Right lobe of liver (tissue), 6 donors: ENCODE results near the gene FGD2. TPM values are rescaled to one million over a fixed set of nuclear protein-coding genes. Genes with fewer than 3 reads are reported as not detected.

ENCODE experiments used
- ATAC-seq, 4 donors: fragments of 200-7000 bp; cut with Tn5 transposase; one replicate each; pipeline ENCODE4 v1.9.1; 2020; ENCODE audit warnings: mild to moderate bottlenecking in 4 of 4, moderate library complexity in 4 of 4
- DNase-seq, 3 donors: peaks; one replicate each; pipeline ENCODE4 v3.0.0-alpha.2; 2020
- H3K27ac ChIP-seq, 3 donors: fragments of 200-600 bp; one replicate each; pipeline ENCODE4 v1.8.0; 2022
- H3K27me3 ChIP-seq, 2 donors: fragments of 200-600 bp; one replicate each; pipeline ENCODE4 v1.8.0; 2022
- H3K36me3 ChIP-seq, 4 donors: fragments of 200-600 bp; sonication (generic) in 1 of 4; one replicate each; pipeline versions ENCODE4 v1.5.1 to v1.8.0; 2017 to 2022; ENCODE audit warnings: control low read depth in 1 of 4
- H3K4me1 ChIP-seq, 4 donors: fragments of 200-600 bp; sonication (generic) in 1 of 4; one replicate each; pipeline versions ENCODE4 v1.5.1 to v1.8.0; 2017 to 2022; ENCODE audit warnings: control low read depth in 1 of 4
- H3K4me3 ChIP-seq, 3 donors: fragments of 200-600 bp; one replicate each; pipeline ENCODE4 v1.8.0; 2022
- H3K9me3 ChIP-seq, 4 donors: fragments of 200-600 bp; sonication (generic) in 1 of 4; one replicate each; pipeline versions ENCODE4 v1.5.1 to v1.8.0; 2017 to 2022; ENCODE audit warnings: control low read depth in 1 of 4
- CTCF ChIP-seq, 4 donors: fragments of 200-600 bp in 3 of 4; fragments of 450-650 bp in 1 of 4; IDR thresholded peaks; one replicate each; pipeline versions ENCODE4 v1.5.1 to v1.8.0; 2016 to 2022; ENCODE audit warnings: antibody characterized with exemption in 4 of 4, mild to moderate bottlenecking in 2 of 4
- POLR2A ChIP-seq: fragments of 450-650 bp; IDR thresholded peaks from one replicate; pipeline ENCODE4 v1.6.1; 2017; ENCODE audit warnings: antibody characterized with exemption, mild to moderate bottlenecking
- WGBS: methylation state at CpG from one replicate; pipeline ENCODE4 v1.1.6; 2018; ENCODE audit warnings: low coverage, low lambda C conversion rate; ENCODE audit not compliant: insufficient coverage; ENCODE audit errors: missing lambda C conversion rate; 5-methylcytosine and 5-hydroxymethylcytosine counted together
- intact Hi-C, 2 donors: fragments of 100-400 bp; cut with DNase I; formaldehyde crosslinking; loops; one replicate each; pipeline versions ENCODE4 v1.11.2 to v1.14.1; 2022
- total RNA-seq, 6 experiments: library from RNA; depleted of rRNA in 2 of 6; stranded (reverse); fragments of >200 nt in 2 of 6; fragmentation: NEBNext Ultra II Directional in 3 of 6; extraction: Animal tissue kit (Norgen Biotek cat#: 25700) in 3 of 6; gene quantifications; one replicate each; pipeline versions ENCODE4 v1.1.0 to v1.2.4, GENCODE V29; 2016 to 2023
- donor health status: DM: no; HTN: yes; CAD: no.
- donor health status: DM: no; HTN: no; CAD: no.
- donor health status: DM: no; HTN: no; CAD: no.
- donor health status: DM: no; HTN: yes; CAD: no.
- donor health status: DM: no; HTN: yes; CAD: no.

The FGD2 gene
- total RNA-seq, 6 experiments from 2014 or later = 6.6 to 15.6 (median 9.6) TPM

- no peaks in the 10 kb centered on the region for H3K9me3 ChIP-seq
- ATAC-seq = no peak
- no peak overlapping the region for H3K27ac ChIP-seq
- no peak for DNase-seq
- H3K36me3 ChIP-seq = peaks cover 5 to 29% (median 12%) of the 10 kb centered on the region in 4 donors
- H3K4me1 ChIP-seq = peaks cover 0 to 16% (median 3%) of the 10 kb centered on the region in 4 donors
- H3K4me3 ChIP-seq = no peak overlapping the region
- H3K27me3 ChIP-seq = no peaks in the 10 kb centered on the region
- intact Hi-C loops = no loop called here
- WGBS = 54% methylated on average over 3 of the region's 14 CpGs
- no peak for TF ChIP-seq POLR2A
- no peak for TF ChIP-seq CTCF (IDR thresholded peaks at IDR 0.05)
These were observed 24.4 kb upstream of the FGD2 start for GRCh38 chr6:36980876-36981619.

- H3K4me3 ChIP-seq = no peak overlapping the region
- no peaks in the 10 kb centered on the region for H3K27me3 ChIP-seq
- intact Hi-C loops = no loop called here
- ATAC-seq (no peak), DNase-seq (no peak)
- TF ChIP-seq POLR2A = no peak
- TF ChIP-seq CTCF (IDR thresholded peaks at IDR 0.05) = no peak
- H3K4me1 ChIP-seq = peaks cover 0 to 16% (median 5%) of the 10 kb centered on the region in 4 donors
- no peaks in the 10 kb centered on the region for H3K9me3 ChIP-seq
- no peak overlapping the region for H3K27ac ChIP-seq
- peaks cover 0 to 6% (median under 1%) of the 10 kb centered on the region in 4 donors for H3K36me3 ChIP-seq
- WGBS = 94% methylated on average over 3 of the region's 3 CpGs
These were observed 21.9 kb upstream of the FGD2 start for GRCh38 chr6:36983538-36983937.

DNA sequence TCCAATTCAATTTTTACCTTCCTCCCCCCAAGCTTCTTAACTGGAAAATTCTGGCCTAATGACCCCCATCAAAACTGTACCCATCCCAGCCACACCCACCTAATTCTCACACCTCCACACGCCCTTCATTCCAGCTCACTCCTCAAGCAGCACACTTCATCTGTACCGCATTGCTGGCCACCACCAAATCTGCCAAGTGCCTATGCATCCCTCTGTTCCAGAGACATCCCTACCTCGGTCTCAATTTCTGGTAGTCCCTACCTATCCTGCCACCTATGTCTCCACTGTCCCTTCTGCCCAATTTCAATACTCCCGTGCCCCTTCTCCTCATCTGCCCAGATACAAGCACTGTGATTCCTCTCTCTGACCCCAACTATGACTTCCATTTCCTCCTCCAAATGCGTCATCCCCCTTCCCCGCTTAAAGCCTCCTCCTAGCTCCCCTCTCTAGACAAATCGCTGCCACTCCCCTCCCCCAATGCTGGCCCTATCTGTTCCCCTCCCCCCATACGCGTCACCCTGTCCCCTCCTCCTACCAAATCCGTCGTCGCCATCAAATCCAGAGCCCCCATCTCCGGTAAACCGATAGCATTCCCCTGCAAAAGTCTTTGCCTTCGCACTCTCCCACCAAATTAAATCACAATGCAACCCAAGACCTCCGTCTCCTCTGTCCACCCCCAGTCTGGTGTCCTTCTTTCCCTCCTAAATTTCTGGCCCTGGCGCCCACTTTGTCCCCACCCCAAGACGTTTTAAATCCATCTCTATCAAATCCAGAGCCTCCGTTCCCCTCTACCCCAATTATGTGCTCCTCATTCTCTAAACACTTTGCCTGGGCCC is 20.7 kb upstream of the FGD2 start:
- DNase-seq = peak in 1 of 3 donors; percentile 65
- Histone ChIP-seq H3K27ac (peak overlapping the region; percentile 98 to 100 (median 99)), H3K9me3 (no peaks in the 10 kb centered on the region), H3K27me3 (no peaks in the 10 kb centered on the region), H3K4me1 (peaks cover 0 to 16% (median 5%) of the 10 kb centered on the region in 4 donors), H3K4me3 (peak overlapping the region; percentile 98 to 100 (median 100)), H3K36me3 (no peaks in the 10 kb centered on the region)
- peak in 1 of 4 donors; percentile 25 for ATAC-seq
- WGBS = 10% methylated on average over 19 of the region's 19 CpGs
- intact Hi-C loops = no loop called here
- TF ChIP-seq CTCF (IDR thresholded peaks at IDR 0.05) = no peak
- TF ChIP-seq POLR2A = no peak

GRCh38 chr6:36985417-36985807 is 20.0 kb upstream of the FGD2 start:
- no peaks in the 10 kb centered on the region for H3K27me3 ChIP-seq
- peaks cover 0 to 16% (median 5%) of the 10 kb centered on the region in 4 donors for H3K4me1 ChIP-seq
- DNase-seq (peak in 1 of 3 donors; percentile 50), ATAC-seq (no peak)
- peak overlapping the region; percentile 98 to 100 (median 100) for H3K4me3 ChIP-seq
- WGBS = 0% methylated on average over 15 of the region's 15 CpGs
- no peak for TF ChIP-seq CTCF (IDR thresholded peaks at IDR 0.05)
- TF ChIP-seq POLR2A = no peak
- intact Hi-C loops = no loop called here
- H3K9me3 ChIP-seq = no peaks in the 10 kb centered on the region
- H3K36me3 ChIP-seq = no peaks in the 10 kb centered on the region
- peak overlapping the region; percentile 98 to 100 (median 99) for H3K27ac ChIP-seq
